ENCODE results near the gene CDC14B. TPM values are rescaled to one million over a fixed set of nuclear protein-coding genes. Genes with fewer than 3 reads are reported as not detected.

CDC14B gene
- total and polyA plus RNA-seq, 2 donors (not counting 1 experiment from before 2014, with no cell fraction given), result 2.8 to 8.5 TPM

DNA sequence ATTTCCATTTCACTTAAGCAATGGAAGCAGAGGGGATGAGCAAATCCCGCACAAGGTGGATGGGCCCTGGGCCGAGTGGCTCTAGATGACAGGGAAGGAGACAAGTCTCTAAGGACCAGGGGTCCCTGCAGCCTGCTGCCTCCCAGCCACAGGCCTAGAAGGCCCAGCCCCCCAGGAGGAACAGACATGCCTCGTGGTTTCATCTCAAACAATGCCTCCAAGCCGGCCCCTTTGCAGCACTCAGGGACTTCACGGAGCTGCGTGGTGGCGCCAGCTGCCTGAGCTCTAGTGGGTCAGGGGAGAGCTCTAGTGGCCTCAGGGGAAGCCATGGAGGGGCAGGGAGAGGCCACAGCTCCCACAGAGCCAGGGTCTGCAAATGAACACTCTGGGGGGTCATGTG is 120.8 kb downstream of the CDC14B start:
- Histone ChIP-seq H3K27ac (ENCODE audit: low read length in 2 of 2) (no peak overlapping the region), H3K27me3 (replicated peaks in 1 of 4; ENCODE audit: control extremely low read depth in 1 of 4, control insufficient read depth in 3 of 4, insufficient read depth in 4 of 4, low read length in 3 of 4) (no peaks in the 10 kb centered on the region), H4K20me1 (ENCODE audit: control insufficient read depth, insufficient read depth, low read length, poor library complexity, severe bottlenecking) (no peaks in the 10 kb centered on the region), H3K9me3 (ENCODE audit: control extremely low read depth in 1 of 3, control insufficient read depth in 2 of 3, insufficient read depth in 1 of 3, low read length in 2 of 3) (no peaks in the 10 kb centered on the region), H3K79me2 (ENCODE audit: control insufficient read depth, insufficient read depth, low read length) (no peaks in the 10 kb centered on the region), H3K4me2 (replicated peaks; ENCODE audit: low read depth, low read length, poor library complexity, severe bottlenecking) (no peak overlapping the region), H3K9ac (ENCODE audit: low read length) (no peak overlapping the region), H3K4me3 (ENCODE audit: control extremely low read depth in 1 of 5, extremely low read depth in 1 of 5, insufficient read depth in 1 of 5, low read depth in 2 of 5, low read length in 4 of 5) (no peak overlapping the region), H3K36me3 (replicated peaks in 1 of 2; ENCODE audit: control extremely low read depth in 1 of 2, control insufficient read depth in 1 of 2, extremely low read depth in 1 of 2, insufficient read depth in 2 of 2, low read length in 1 of 2) (no peaks in the 10 kb centered on the region), H2AFZ (ENCODE audit: insufficient read depth, low read depth, low read length, poor library complexity, severe bottlenecking) (no peak overlapping the region), H3K4me1 (ENCODE audit: control insufficient read depth in 2 of 2, insufficient read depth in 2 of 2, low read length in 2 of 2) (no peaks in the 10 kb centered on the region)
- Mint-ChIP-seq H3K9me3 (ENCODE audit: insufficient read depth) (no peaks in the 10 kb centered on the region), H3K27me3 (no peaks in the 10 kb centered on the region), H3K4me3 (no peak overlapping the region), H3K4me1 (no peaks in the 10 kb centered on the region), H3K27ac (no peak overlapping the region)
- TF ChIP-seq, protein P1, sequence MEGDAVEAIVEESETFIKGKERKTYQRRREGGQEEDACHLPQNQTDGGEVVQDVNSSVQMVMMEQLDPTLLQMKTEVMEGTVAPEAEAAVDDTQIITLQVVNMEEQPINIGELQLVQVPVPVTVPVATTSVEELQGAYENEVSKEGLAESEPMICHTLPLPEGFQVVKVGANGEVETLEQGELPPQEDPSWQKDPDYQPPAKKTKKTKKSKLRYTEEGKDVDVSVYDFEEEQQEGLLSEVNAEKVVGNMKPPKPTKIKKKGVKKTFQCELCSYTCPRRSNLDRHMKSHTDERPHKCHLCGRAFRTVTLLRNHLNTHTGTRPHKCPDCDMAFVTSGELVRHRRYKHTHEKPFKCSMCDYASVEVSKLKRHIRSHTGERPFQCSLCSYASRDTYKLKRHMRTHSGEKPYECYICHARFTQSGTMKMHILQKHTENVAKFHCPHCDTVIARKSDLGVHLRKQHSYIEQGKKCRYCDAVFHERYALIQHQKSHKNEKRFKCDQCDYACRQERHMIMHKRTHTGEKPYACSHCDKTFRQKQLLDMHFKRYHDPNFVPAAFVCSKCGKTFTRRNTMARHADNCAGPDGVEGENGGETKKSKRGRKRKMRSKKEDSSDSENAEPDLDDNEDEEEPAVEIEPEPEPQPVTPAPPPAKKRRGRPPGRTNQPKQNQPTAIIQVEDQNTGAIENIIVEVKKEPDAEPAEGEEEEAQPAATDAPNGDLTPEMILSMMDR (IDR thresholded peaks at IDR 0.05), result no peak
- TF ChIP-seq EZH2 (IDR thresholded peaks at IDR 0.05; ENCODE audit: borderline replicate concordance, insufficient read depth, low read depth, low read length, poor library complexity, severe bottlenecking), result no peak
- ChIA-PET CTCF (no interaction called here), POLR2A (no interaction called here)
- DNase-seq (no peak), ATAC-seq (ENCODE audit: low read depth) (no peak)
- WGBS (ENCODE audit: insufficient coverage), result 79% methylated on average over 7 of the region's 7 CpGs
- intact Hi-C loops (cut with micrococcal nuclease), result no loop called here

DNA sequence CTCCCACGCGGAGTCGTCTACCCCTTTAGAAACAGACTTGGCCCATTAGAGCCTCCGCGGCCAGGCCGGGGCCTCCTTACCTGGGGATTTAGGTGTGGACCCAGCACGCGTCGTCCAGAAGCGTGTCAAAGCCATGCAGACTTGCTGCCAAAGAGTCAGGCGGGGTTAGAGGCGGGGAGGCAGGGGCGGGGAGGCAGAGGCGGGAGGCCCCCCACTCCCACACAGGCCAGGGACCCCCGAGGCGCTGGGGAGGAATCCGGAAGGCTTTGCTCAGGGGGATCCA is 122.6 kb downstream of the CDC14B start:
- ATAC-seq (ENCODE audit: low read depth) (no peak), DNase-seq (no peak)
- intact Hi-C loops (cut with micrococcal nuclease), result no loop called here
- Histone ChIP-seq H3K79me2 (ENCODE audit: control insufficient read depth, insufficient read depth, low read length) (no peaks in the 10 kb centered on the region), H3K27me3 (replicated peaks in 1 of 4; ENCODE audit: control extremely low read depth in 1 of 4, control insufficient read depth in 3 of 4, insufficient read depth in 4 of 4, low read length in 3 of 4) (no peaks in the 10 kb centered on the region), H3K9ac (ENCODE audit: low read length) (no peak overlapping the region), H3K4me1 (ENCODE audit: control insufficient read depth in 2 of 2, insufficient read depth in 2 of 2, low read length in 2 of 2) (no peaks in the 10 kb centered on the region), H3K9me3 (ENCODE audit: control extremely low read depth in 1 of 3, control insufficient read depth in 2 of 3, insufficient read depth in 1 of 3, low read length in 2 of 3) (no peaks in the 10 kb centered on the region), H4K20me1 (ENCODE audit: control insufficient read depth, insufficient read depth, low read length, poor library complexity, severe bottlenecking) (no peaks in the 10 kb centered on the region), H2AFZ (ENCODE audit: insufficient read depth, low read depth, low read length, poor library complexity, severe bottlenecking) (no peak overlapping the region), H3K4me2 (replicated peaks; ENCODE audit: low read depth, low read length, poor library complexity, severe bottlenecking) (no peak overlapping the region), H3K27ac (ENCODE audit: low read length in 2 of 2) (no peak overlapping the region), H3K36me3 (replicated peaks in 1 of 2; ENCODE audit: control extremely low read depth in 1 of 2, control insufficient read depth in 1 of 2, extremely low read depth in 1 of 2, insufficient read depth in 2 of 2, low read length in 1 of 2) (no peaks in the 10 kb centered on the region), H3K4me3 (ENCODE audit: control extremely low read depth in 1 of 5, extremely low read depth in 1 of 5, insufficient read depth in 1 of 5, low read depth in 2 of 5, low read length in 4 of 5) (no peak overlapping the region)
- Mint-ChIP-seq H3K27me3 (no peaks in the 10 kb centered on the region), H3K27ac (no peak overlapping the region), H3K4me1 (no peaks in the 10 kb centered on the region), H3K9me3 (ENCODE audit: insufficient read depth) (no peaks in the 10 kb centered on the region), H3K4me3 (no peak overlapping the region)
- CTCF ChIA-PET, result interaction anchor here (1.4 kb wide), 1 partner anchor 170 kb away, joined by 4 read pairs; no protein-coding TSS in a partner anchor
- POLR2A ChIA-PET, result no interaction called here
- WGBS (ENCODE audit: insufficient coverage), result 96% methylated on average over 16 of the region's 17 CpGs
- TF ChIP-seq EZH2 (IDR thresholded peaks at IDR 0.05; ENCODE audit: borderline replicate concordance, insufficient read depth, low read depth, low read length, poor library complexity, severe bottlenecking), result no peak
- TF ChIP-seq, protein P1 (IDR thresholded peaks at IDR 0.05), result no peak

All from B cell (primary cell).